ENCODE data around the gene BRIP1. TPM values are rescaled to one million over a fixed set of nuclear protein-coding genes. Genes with fewer than 3 reads are reported as not detected.

BRIP1 gene
- total and polyA plus RNA-seq, 2 experiments from 2014 or later, result 8.0 to 23.1 TPM

DNA sequence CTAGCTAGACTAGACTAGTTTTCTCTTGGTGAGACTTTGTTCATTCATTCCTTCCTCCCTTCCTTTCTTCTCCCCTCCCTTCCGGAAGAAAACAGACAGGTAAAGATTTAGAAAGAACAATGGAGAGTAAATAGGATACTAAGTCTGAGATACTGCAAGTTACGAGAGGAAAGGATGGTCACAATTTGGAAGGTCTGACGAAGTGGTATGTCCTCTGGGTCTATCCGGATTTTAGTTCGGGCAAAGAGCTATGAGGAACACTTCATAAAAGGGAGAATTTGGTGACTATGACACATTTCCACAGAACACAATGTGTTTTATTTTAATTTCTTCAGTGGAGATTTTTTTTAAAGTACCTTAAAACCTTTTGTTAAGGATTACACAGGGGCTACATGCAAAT is 107.7 kb downstream of the BRIP1 start (continued):
- TF ChIP-seq JUNB (IDR thresholded peaks at IDR 0.05; ENCODE audit: unreplicated experiment), result no peak
- TF ChIP-seq, protein P1, sequence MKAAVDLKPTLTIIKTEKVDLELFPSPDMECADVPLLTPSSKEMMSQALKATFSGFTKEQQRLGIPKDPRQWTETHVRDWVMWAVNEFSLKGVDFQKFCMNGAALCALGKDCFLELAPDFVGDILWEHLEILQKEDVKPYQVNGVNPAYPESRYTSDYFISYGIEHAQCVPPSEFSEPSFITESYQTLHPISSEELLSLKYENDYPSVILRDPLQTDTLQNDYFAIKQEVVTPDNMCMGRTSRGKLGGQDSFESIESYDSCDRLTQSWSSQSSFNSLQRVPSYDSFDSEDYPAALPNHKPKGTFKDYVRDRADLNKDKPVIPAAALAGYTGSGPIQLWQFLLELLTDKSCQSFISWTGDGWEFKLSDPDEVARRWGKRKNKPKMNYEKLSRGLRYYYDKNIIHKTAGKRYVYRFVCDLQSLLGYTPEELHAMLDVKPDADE (IDR thresholded peaks at IDR 0.05), result no peak
- TF ChIP-seq, protein P2, sequence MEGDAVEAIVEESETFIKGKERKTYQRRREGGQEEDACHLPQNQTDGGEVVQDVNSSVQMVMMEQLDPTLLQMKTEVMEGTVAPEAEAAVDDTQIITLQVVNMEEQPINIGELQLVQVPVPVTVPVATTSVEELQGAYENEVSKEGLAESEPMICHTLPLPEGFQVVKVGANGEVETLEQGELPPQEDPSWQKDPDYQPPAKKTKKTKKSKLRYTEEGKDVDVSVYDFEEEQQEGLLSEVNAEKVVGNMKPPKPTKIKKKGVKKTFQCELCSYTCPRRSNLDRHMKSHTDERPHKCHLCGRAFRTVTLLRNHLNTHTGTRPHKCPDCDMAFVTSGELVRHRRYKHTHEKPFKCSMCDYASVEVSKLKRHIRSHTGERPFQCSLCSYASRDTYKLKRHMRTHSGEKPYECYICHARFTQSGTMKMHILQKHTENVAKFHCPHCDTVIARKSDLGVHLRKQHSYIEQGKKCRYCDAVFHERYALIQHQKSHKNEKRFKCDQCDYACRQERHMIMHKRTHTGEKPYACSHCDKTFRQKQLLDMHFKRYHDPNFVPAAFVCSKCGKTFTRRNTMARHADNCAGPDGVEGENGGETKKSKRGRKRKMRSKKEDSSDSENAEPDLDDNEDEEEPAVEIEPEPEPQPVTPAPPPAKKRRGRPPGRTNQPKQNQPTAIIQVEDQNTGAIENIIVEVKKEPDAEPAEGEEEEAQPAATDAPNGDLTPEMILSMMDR (conservative IDR thresholded peaks at IDR 0.05; ENCODE audit: low read depth in 2 of 2), result no peak

DNA sequence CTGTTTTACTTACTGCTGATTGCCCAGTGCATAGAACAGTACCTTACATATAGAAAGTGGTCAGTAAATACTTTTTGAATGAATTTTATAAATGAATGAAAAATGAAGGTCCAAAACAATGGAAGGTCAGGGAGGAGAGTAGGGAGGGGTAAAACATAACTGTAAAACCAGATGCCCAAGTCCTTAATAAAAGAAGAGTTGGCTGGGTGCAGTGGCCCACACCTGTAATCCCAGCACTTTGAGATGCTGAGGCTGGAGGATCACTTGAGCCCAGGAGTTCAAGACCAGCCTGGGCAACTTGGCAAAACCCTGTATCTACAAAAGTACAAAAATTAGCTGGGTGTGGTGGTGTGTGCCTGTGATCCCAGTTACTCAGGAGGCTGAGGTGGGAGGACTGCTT is 108.2 kb downstream of the BRIP1 start:
- H3F3A ChIP-seq (replicated peaks; ENCODE audit: low read depth), result no peaks in the 10 kb centered on the region
- H3K4me3 Mint-ChIP-seq, result no peak overlapping the region
- 0 out of 3 replicates have a peak, but pooled peaks cover 3% of the 10 kb centered on the region for H3K4me1 Mint-ChIP-seq
- no peak overlapping the region for H3K4me2 ChIP-seq
- no peak overlapping the region for H3K27ac ChIP-seq (ENCODE audit: low read depth)
- H3K9me2 ChIP-seq (ENCODE audit: insufficient read depth), result no peaks in the 10 kb centered on the region
- no peaks in the 10 kb centered on the region for H3K9me3 Mint-ChIP-seq
- H3K36me3 Mint-ChIP-seq (ENCODE audit: low read depth), result peaks cover 12% of the 10 kb centered on the region; the same call in 2 of the 3 replicates
- H3K79me2 ChIP-seq (replicated peaks; ENCODE audit: insufficient read depth), result no peaks in the 10 kb centered on the region
- no peaks in the 10 kb centered on the region for H4K20me1 ChIP-seq (replicated peaks; ENCODE audit: insufficient read depth)
- H3K4me3 ChIP-seq, result no peak overlapping the region
- DNase-seq (ENCODE audit: low spot score), result no peak
- no peaks in the 10 kb centered on the region for H3K4me1 ChIP-seq (ENCODE audit: insufficient read depth)
- H3K27me3 ChIP-seq (ENCODE audit: insufficient read depth), result no peaks in the 10 kb centered on the region
- H2AFZ ChIP-seq, result no peak overlapping the region
- H3K27me3 Mint-ChIP-seq (ENCODE audit: insufficient read depth, low read depth, poor library complexity), result no peaks in the 10 kb centered on the region
- no peak overlapping the region for H3K27ac Mint-ChIP-seq
- ATAC-seq, result no peak
- TF ChIP-seq ZNF114 (CRISPR knock-in tag; IDR thresholded peaks at IDR 0.05) (no peak), JUNB (IDR thresholded peaks at IDR 0.05; ENCODE audit: unreplicated experiment) (no peak), NANOG (IDR thresholded peaks at IDR 0.05; ENCODE audit: borderline replicate concordance) (no peak), CREB1 (CRISPR knock-in tag; IDR thresholded peaks at IDR 0.05; ENCODE audit: low read depth) (no peak), ZNF331 (CRISPR knock-in tag; IDR thresholded peaks at IDR 0.05; ENCODE audit: low read depth) (no peak), POLR2AphosphoS5 (IDR thresholded peaks at IDR 0.05; ENCODE audit: low read depth) (no peak)
- TF ChIP-seq, protein P1 (IDR thresholded peaks at IDR 0.05), result no peak
- H3K36me3 ChIP-seq (ENCODE audit: insufficient read depth), result no peaks in the 10 kb centered on the region; the same call in 1 of the 2 replicates

DNA sequence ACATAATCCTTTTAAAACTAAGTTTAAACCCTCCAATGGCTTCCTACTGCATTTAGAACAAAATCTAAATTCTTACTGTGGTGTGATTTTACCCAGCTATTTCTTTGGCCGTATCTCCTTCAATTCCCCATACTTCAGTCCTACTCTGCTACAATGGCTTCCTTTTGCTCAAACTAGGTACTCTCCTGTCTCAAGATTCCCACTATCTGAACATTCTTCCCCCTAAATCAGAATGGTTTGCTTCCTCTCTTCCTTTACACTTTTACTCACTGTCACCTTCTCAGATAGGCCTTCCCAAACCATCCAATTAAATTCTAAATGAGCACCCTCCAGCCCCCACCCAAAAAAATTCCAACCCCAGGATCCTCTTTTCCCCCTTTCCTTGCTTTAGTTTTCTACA is 109.2 kb downstream of the BRIP1 start:
- Histone ChIP-seq H3K9me2 (ENCODE audit: insufficient read depth) (no peaks in the 10 kb centered on the region), H3K4me2 (no peak overlapping the region), H3K36me3 (ENCODE audit: insufficient read depth) (no peaks in the 10 kb centered on the region; the same call in 1 of the 2 replicates), H4K20me1 (replicated peaks; ENCODE audit: insufficient read depth) (no peaks in the 10 kb centered on the region), H3K27ac (ENCODE audit: low read depth) (no peak overlapping the region), H2AFZ (no peak overlapping the region), H3K79me2 (replicated peaks; ENCODE audit: insufficient read depth) (no peaks in the 10 kb centered on the region), H3F3A (replicated peaks; ENCODE audit: low read depth) (no peaks in the 10 kb centered on the region), H3K4me3 (no peak overlapping the region), H3K4me1 (ENCODE audit: insufficient read depth) (no peaks in the 10 kb centered on the region), H3K27me3 (ENCODE audit: insufficient read depth) (no peaks in the 10 kb centered on the region)
- no peaks in the 10 kb centered on the region for H3K27me3 Mint-ChIP-seq (ENCODE audit: insufficient read depth, low read depth, poor library complexity)
- peaks cover under 1% of the 10 kb centered on the region; the same call in 1 of the 3 replicates for H3K9me3 Mint-ChIP-seq
- no peak overlapping the region for H3K27ac Mint-ChIP-seq
- H3K36me3 Mint-ChIP-seq (ENCODE audit: low read depth), result peaks cover 20% of the 10 kb centered on the region; the same call in 2 of the 3 replicates
- H3K4me3 Mint-ChIP-seq, result no peak overlapping the region
- H3K4me1 Mint-ChIP-seq, result 0 out of 3 replicates have a peak, but pooled peaks cover 3% of the 10 kb centered on the region
- no peak for DNase-seq (ENCODE audit: low spot score)
- no peak for ATAC-seq
- TF ChIP-seq, protein P3, sequence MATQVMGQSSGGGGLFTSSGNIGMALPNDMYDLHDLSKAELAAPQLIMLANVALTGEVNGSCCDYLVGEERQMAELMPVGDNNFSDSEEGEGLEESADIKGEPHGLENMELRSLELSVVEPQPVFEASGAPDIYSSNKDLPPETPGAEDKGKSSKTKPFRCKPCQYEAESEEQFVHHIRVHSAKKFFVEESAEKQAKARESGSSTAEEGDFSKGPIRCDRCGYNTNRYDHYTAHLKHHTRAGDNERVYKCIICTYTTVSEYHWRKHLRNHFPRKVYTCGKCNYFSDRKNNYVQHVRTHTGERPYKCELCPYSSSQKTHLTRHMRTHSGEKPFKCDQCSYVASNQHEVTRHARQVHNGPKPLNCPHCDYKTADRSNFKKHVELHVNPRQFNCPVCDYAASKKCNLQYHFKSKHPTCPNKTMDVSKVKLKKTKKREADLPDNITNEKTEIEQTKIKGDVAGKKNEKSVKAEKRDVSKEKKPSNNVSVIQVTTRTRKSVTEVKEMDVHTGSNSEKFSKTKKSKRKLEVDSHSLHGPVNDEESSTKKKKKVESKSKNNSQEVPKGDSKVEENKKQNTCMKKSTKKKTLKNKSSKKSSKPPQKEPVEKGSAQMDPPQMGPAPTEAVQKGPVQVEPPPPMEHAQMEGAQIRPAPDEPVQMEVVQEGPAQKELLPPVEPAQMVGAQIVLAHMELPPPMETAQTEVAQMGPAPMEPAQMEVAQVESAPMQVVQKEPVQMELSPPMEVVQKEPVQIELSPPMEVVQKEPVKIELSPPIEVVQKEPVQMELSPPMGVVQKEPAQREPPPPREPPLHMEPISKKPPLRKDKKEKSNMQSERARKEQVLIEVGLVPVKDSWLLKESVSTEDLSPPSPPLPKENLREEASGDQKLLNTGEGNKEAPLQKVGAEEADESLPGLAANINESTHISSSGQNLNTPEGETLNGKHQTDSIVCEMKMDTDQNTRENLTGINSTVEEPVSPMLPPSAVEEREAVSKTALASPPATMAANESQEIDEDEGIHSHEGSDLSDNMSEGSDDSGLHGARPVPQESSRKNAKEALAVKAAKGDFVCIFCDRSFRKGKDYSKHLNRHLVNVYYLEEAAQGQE (IDR thresholded peaks at IDR 0.05; ENCODE audit: unreplicated experiment), result no peak

Measured in GM23338 (cell line).